Measurements from ENCODE around the gene FHAD1. TPM values are rescaled to one million over a fixed set of nuclear protein-coding genes. Genes with fewer than 3 reads are reported as not detected.
"Not testable (repeated sequence)": the region's sequence is repeated elsewhere in the genome, so short reads cannot be mapped to it uniquely, and the experiment has no call there.

The FHAD1 gene
- total RNA-seq, 2 experiments from 2014 or later = not detected

DNA sequence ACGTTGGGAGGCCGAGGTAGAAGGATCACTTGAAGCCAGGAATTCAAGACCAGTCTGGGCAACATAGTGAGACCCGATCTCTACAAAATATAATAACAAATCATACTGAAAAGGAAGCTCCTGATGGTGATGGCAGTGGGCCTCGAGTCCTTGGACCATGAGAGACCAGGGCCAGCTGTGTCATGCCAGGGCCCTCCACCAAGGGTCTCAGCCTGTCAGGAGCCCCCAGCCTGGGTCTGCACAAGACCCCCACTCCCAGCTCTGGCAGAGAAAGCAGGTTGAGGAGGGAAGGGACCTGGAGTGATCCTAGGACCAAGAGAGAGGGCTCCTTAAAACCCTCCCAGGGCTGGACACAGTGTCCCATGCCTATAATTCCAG lies 184.5 kb downstream of the FHAD1 start:
- H3K4me3 ChIP-seq (ENCODE audit: low read length) = no peak overlapping the region
- DNase-seq (peak in 1 of 14 experiments; percentile 34), ATAC-seq (ENCODE audit: poor library complexity) (peak; percentile 3)
- H3K9me3 Mint-ChIP-seq = no peaks in the 10 kb centered on the region
- no peaks in the 10 kb centered on the region for H3K27me3 ChIP-seq (ENCODE audit: control insufficient read depth in 1 of 2, insufficient read depth in 2 of 2, low read length in 2 of 2)
- H3K4me1 Mint-ChIP-seq (ENCODE audit: low read depth) = no peaks in the 10 kb centered on the region
- H3K36me3 ChIP-seq (ENCODE audit: insufficient read depth, low read length) = peaks cover 39% of the 10 kb centered on the region
- H3K4me1 ChIP-seq (ENCODE audit: insufficient read depth, low read length) = peaks cover 6% of the 10 kb centered on the region
- TF ChIP-seq, protein P1, sequence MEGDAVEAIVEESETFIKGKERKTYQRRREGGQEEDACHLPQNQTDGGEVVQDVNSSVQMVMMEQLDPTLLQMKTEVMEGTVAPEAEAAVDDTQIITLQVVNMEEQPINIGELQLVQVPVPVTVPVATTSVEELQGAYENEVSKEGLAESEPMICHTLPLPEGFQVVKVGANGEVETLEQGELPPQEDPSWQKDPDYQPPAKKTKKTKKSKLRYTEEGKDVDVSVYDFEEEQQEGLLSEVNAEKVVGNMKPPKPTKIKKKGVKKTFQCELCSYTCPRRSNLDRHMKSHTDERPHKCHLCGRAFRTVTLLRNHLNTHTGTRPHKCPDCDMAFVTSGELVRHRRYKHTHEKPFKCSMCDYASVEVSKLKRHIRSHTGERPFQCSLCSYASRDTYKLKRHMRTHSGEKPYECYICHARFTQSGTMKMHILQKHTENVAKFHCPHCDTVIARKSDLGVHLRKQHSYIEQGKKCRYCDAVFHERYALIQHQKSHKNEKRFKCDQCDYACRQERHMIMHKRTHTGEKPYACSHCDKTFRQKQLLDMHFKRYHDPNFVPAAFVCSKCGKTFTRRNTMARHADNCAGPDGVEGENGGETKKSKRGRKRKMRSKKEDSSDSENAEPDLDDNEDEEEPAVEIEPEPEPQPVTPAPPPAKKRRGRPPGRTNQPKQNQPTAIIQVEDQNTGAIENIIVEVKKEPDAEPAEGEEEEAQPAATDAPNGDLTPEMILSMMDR (IDR thresholded peaks at IDR 0.05) = no peak
- H3K36me3 Mint-ChIP-seq (ENCODE audit: low read depth) = peaks cover 19% of the 10 kb centered on the region
- no peaks in the 10 kb centered on the region for H3K9me3 ChIP-seq (ENCODE audit: control insufficient read depth in 1 of 2, insufficient read depth in 1 of 2, low read length in 2 of 2)
- H3K4me3 Mint-ChIP-seq = no peak overlapping the region
- intact Hi-C loops (cut with DNase I, micrococcal nuclease) = loop anchor here (1.0 to 5.0 kb wide), 4 partner anchors 23 to 304 kb away; partner anchors contain the start of gene EFHD2 (in 1 of the 2)
- POLR2A ChIA-PET = interaction anchor here (0.9 to 1.8 kb wide), 2 partner anchors 20 to 108 kb away, joined by 3 to 10 read pairs; no protein-coding TSS in a partner anchor
- no peaks in the 10 kb centered on the region for H3K27me3 Mint-ChIP-seq
- no peak overlapping the region for H3K27ac ChIP-seq (ENCODE audit: low read depth in 1 of 2, low read length in 2 of 2)
- CTCF ChIA-PET = interaction anchor here (0.8 to 7.5 kb wide), 14 partner anchors 10 to 142 kb away, joined by 3 to 67 read pairs (median 4); no protein-coding TSS in a partner anchor
- H3K27ac Mint-ChIP-seq = peak overlapping the region; percentile 61

DNA sequence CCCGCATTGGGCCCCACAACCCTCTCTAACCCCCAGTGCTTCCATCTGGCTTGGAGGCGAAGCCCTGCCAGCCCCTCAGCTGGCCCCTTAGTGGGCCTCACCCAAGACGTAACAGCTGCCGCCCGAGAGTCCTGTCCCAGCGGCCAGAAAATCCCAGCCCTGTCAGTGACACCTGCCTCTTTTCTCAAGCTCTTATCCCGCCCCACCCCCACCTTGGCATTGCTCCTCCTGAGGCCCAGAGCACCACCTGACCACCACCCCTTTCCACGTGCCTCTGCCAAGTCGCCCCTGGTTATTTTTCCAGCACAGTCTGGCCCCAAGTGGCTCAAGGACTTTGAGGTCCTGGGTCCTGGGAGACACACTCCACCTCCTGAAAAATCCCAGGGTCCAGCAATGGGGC lies 185.3 kb downstream of the FHAD1 start:
- CTCF ChIA-PET = interaction anchor here (0.9 to 7.5 kb wide), 4 partner anchors 10 to 108 kb away, joined by 4 to 67 read pairs (median 10); no protein-coding TSS in a partner anchor
- peak in 1 of 14 experiments; percentile 41 for DNase-seq
- intact Hi-C loops (cut with DNase I, micrococcal nuclease) = loop anchor here in 1 of 2 experiments (5.0 kb wide), 1 partner anchor 305 kb away; no protein-coding TSS in a partner anchor

GRCh38 chr1:15433471-15433870 lies 186.4 kb downstream of the FHAD1 start:
- Mint-ChIP-seq H3K27ac (no peak overlapping the region), H3K36me3 (ENCODE audit: low read depth) (peaks cover 1% of the 10 kb centered on the region), H3K4me1 (ENCODE audit: low read depth) (no peaks in the 10 kb centered on the region), H3K27me3 (no peaks in the 10 kb centered on the region), H3K9me3 (no peaks in the 10 kb centered on the region), H3K4me3 (no peak overlapping the region)
- H3K27me3 ChIP-seq (ENCODE audit: control insufficient read depth in 1 of 2, insufficient read depth in 2 of 2, low read length in 2 of 2) = no peaks in the 10 kb centered on the region
- intact Hi-C loops (cut with DNase I, micrococcal nuclease) = loop anchor here in 1 of 2 experiments (5.0 kb wide), 1 partner anchor 306 kb away; no protein-coding TSS in a partner anchor
- H3K36me3 ChIP-seq (ENCODE audit: insufficient read depth, low read length) = peaks cover 21% of the 10 kb centered on the region
- peaks cover 6% of the 10 kb centered on the region for H3K4me1 ChIP-seq (ENCODE audit: insufficient read depth, low read length)
- ChIA-PET POLR2A (no interaction called here), CTCF (interaction anchor here (7.5 kb wide), 1 partner anchor 109 kb away, joined by 67 read pairs; no protein-coding TSS in a partner anchor)
- TF ChIP-seq, protein P1 (IDR thresholded peaks at IDR 0.05) = no peak
- DNase-seq = peak in 1 of 14 experiments; percentile 31
- ATAC-seq (ENCODE audit: poor library complexity) = no peak
- no peak overlapping the region for H3K27ac ChIP-seq (ENCODE audit: low read depth in 1 of 2, low read length in 2 of 2)
- no peak overlapping the region for H3K4me3 ChIP-seq (ENCODE audit: low read length)
- H3K9me3 ChIP-seq (ENCODE audit: control insufficient read depth in 1 of 2, insufficient read depth in 1 of 2, low read length in 2 of 2) = no peaks in the 10 kb centered on the region

More for the DNA sequence above, 185.3 kb downstream of the FHAD1 start:
- no peak overlapping the region for H3K4me3 Mint-ChIP-seq
- peaks cover 31% of the 10 kb centered on the region for H3K36me3 ChIP-seq (ENCODE audit: insufficient read depth, low read length)
- H3K4me1 Mint-ChIP-seq (ENCODE audit: low read depth) = no peaks in the 10 kb centered on the region
- no peaks in the 10 kb centered on the region for H3K9me3 Mint-ChIP-seq
- H3K27ac Mint-ChIP-seq = no peak overlapping the region
- no peak overlapping the region for H3K4me3 ChIP-seq (ENCODE audit: low read length)
- H3K27ac ChIP-seq (ENCODE audit: low read depth in 1 of 2, low read length in 2 of 2) = no peak overlapping the region
- POLR2A ChIA-PET = interaction anchor here (1.8 kb wide), 1 partner anchor 109 kb away, joined by 10 read pairs; no protein-coding TSS in a partner anchor
- H3K36me3 Mint-ChIP-seq (ENCODE audit: low read depth) = peaks cover 11% of the 10 kb centered on the region
- no peaks in the 10 kb centered on the region for H3K27me3 ChIP-seq (ENCODE audit: control insufficient read depth in 1 of 2, insufficient read depth in 2 of 2, low read length in 2 of 2)
- H3K9me3 ChIP-seq (ENCODE audit: control insufficient read depth in 1 of 2, insufficient read depth in 1 of 2, low read length in 2 of 2) = no peaks in the 10 kb centered on the region
- TF ChIP-seq, protein P1 (IDR thresholded peaks at IDR 0.05) = no peak
- H3K27me3 Mint-ChIP-seq = no peaks in the 10 kb centered on the region
- ATAC-seq (ENCODE audit: poor library complexity) = no peak
- peaks cover 6% of the 10 kb centered on the region for H3K4me1 ChIP-seq (ENCODE audit: insufficient read depth, low read length)

DNA sequence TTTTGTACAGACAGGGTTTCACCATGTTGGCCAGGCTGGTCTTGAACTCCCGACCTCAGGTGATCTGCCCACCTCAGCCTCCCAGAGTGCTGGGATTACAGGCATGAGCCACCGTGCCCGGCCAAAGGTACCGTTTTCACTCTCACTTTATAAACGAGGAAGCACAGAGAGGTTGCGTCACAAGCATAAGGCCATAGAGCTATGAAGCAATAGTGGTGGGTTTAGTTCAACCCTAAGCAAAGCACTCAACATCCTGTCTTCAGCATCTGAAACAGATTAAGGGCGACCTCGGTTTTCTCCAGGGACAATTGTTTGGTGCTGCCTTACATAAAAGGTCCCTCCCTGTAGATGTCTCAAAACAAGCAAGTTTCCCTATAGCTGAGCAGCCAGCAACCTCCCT lies 187.7 kb downstream of the FHAD1 start:
- not testable (repeated sequence) for H3K27me3 ChIP-seq (ENCODE audit: control insufficient read depth in 1 of 2, insufficient read depth in 2 of 2, low read length in 2 of 2); H3K4me3 Mint-ChIP-seq; H3K9me3 Mint-ChIP-seq; H3K4me1 Mint-ChIP-seq (ENCODE audit: low read depth); H3K27me3 Mint-ChIP-seq; H3K4me1 ChIP-seq (ENCODE audit: insufficient read depth, low read length); H3K27ac Mint-ChIP-seq; H3K36me3 Mint-ChIP-seq (ENCODE audit: low read depth); ATAC-seq (ENCODE audit: poor library complexity); H3K4me3 ChIP-seq (ENCODE audit: low read length); H3K27ac ChIP-seq (ENCODE audit: low read depth in 1 of 2, low read length in 2 of 2); H3K9me3 ChIP-seq (ENCODE audit: control insufficient read depth in 1 of 2, insufficient read depth in 1 of 2, low read length in 2 of 2)
- peaks cover 12% of the 10 kb centered on the region for H3K36me3 ChIP-seq (ENCODE audit: insufficient read depth, low read length)
- DNase-seq = peak in 2 of 14 experiments; percentile 51 to 60
- ChIA-PET POLR2A (interaction anchor here (0.8 kb wide), 1 partner anchor 112 kb away, joined by 3 read pairs; no protein-coding TSS in a partner anchor), CTCF (interaction anchor here (0.6 kb wide), 1 partner anchor 11 kb away, joined by 3 read pairs; no protein-coding TSS in a partner anchor)
- intact Hi-C loops (cut with DNase I, micrococcal nuclease) = loop anchor here in 1 of 2 experiments (5.0 kb wide), 1 partner anchor 307 kb away; no protein-coding TSS in a partner anchor

Measured in CD4-positive, alpha-beta T cell (primary cell).